AG09319 (cell line): ENCODE data around the gene CACNA2D1.

ENCODE experiments used
- DNase-seq: peaks from one replicate; pipeline ENCODE4 v3.0.0-alpha.2; 2010; ENCODE audit warnings: low read depth; ENCODE audit errors: extremely low read depth
- CTCF ChIP-seq: IDR thresholded peaks from 2 replicates; pipeline ENCODE4 v1.5.1; 2011; ENCODE audit warnings: low read depth, mild to moderate bottlenecking, inconsistent platforms, low read length, moderate library complexity

Gene CACNA2D1

GRCh38 chr7:82128546-82128945 is 315.0 kb downstream of the CACNA2D1 start:
- TF ChIP-seq CTCF, result no peak

GRCh38 chr7:82126576-82126975 is 317.0 kb downstream of the CACNA2D1 start:
- no peak for DNase-seq
- TF ChIP-seq CTCF, result no peak

More at GRCh38 chr7:82128546-82128945, 315.0 kb downstream of the CACNA2D1 start:
- no peak for DNase-seq

- DNase-seq, result no peak
Observed at GRCh38 chr7:82124445-82124844, 319.1 kb downstream of the CACNA2D1 start.

GRCh38 chr7:82122275-82122674 is 321.3 kb downstream of the CACNA2D1 start:
- DNase-seq, result no peak
- TF ChIP-seq CTCF, result no peak

More at GRCh38 chr7:82124445-82124844, 319.1 kb downstream of the CACNA2D1 start:
- no peak for TF ChIP-seq CTCF

- TF ChIP-seq CTCF, result no peak
- DNase-seq, result no peak
Observed at GRCh38 chr7:82114237-82114636, 329.3 kb downstream of the CACNA2D1 start.

- TF ChIP-seq CTCF, result no peak
- no peak for DNase-seq
Observed at GRCh38 chr7:82110146-82110840, 333.3 kb downstream of the CACNA2D1 start.

- no peak for DNase-seq
- no peak for TF ChIP-seq CTCF
Observed at GRCh38 chr7:82109288-82109687, 334.3 kb downstream of the CACNA2D1 start.
